Non-pigmented ciliary epithelial cell (primary cell): Measurements from ENCODE around the gene ROR1.
A peak's percentile ranks its signal among the peaks of the same experiment; 100 is the strongest.
"Not testable (repeated sequence)": the region's sequence is repeated elsewhere in the genome, so short reads cannot be mapped to it uniquely, and the experiment has no call there.

Experiments
- DNase-seq: peaks from one replicate; pipeline ENCODE4 v3.0.0-alpha.2; 2010; ENCODE audit warnings: low read depth

ROR1 gene

GRCh38 chr1:64186138-64186897 is 412.5 kb downstream of the ROR1 start:
- no peak for DNase-seq

- no peak for DNase-seq
These were observed 413.1 kb downstream of the ROR1 start for GRCh38 chr1:64186898-64187280.

GRCh38 chr1:64187646-64188045 is 413.8 kb downstream of the ROR1 start:
- DNase-seq: no peak

GRCh38 chr1:64192290-64192689 is 418.5 kb downstream of the ROR1 start:
- no peak for DNase-seq

- DNase-seq: no peak
These were observed 420.6 kb downstream of the ROR1 start for GRCh38 chr1:64194168-64195080.

GRCh38 chr1:64195081-64195395 is 421.2 kb downstream of the ROR1 start:
- DNase-seq: no peak

GRCh38 chr1:64196074-64196870 is 422.5 kb downstream of the ROR1 start:
- DNase-seq: no peak

GRCh38 chr1:64197076-64197475 is 423.3 kb downstream of the ROR1 start:
- DNase-seq: no peak

- no peak for DNase-seq
These were observed 425.3 kb downstream of the ROR1 start for GRCh38 chr1:64199154-64199553.

- DNase-seq: no peak
These were observed 426.2 kb downstream of the ROR1 start for GRCh38 chr1:64200064-64200463.

GRCh38 chr1:64203420-64203819 is 429.6 kb downstream of the ROR1 start, which contains the start of gene UBE2U:
Gene UBE2U (plus strand): TSS chr1:64203623. CDS start chr1:64204051, 428 bp downstream.
- no peak for DNase-seq

- DNase-seq: no peak
These were observed 435.4 kb downstream of the ROR1 start for GRCh38 chr1:64209221-64209620.

GRCh38 chr1:64212031-64212430 is 438.2 kb downstream of the ROR1 start:
- peak; percentile 74 for DNase-seq

GRCh38 chr1:64215576-64215975 is 441.8 kb downstream of the ROR1 start:
- no peak for DNase-seq

- DNase-seq: no peak
These were observed 446.4 kb downstream of the ROR1 start for GRCh38 chr1:64220241-64220640.

GRCh38 chr1:64223329-64224151 is 449.7 kb downstream of the ROR1 start:
- DNase-seq: peak; percentile 85

GRCh38 chr1:64224236-64224635 is 450.4 kb downstream of the ROR1 start:
- DNase-seq: not testable (repeated sequence)

- peak; percentile 44 for DNase-seq
These were observed 454.5 kb downstream of the ROR1 start for GRCh38 chr1:64228167-64228957.

GRCh38 chr1:64229307-64229706 is 455.5 kb downstream of the ROR1 start:
- DNase-seq: no peak
